DOHH2 (cell line): ENCODE measurements around the gene RAPGEF5.

Source experiments
- CTCF ChIP-seq: fragments of 200-600 bp; sonication (generic); IDR thresholded peaks from one replicate; pipeline ENCODE4 v1.5.1; 2014; ENCODE audit warnings: antibody characterized with exemption, mild to moderate bottlenecking, low read depth, low read length; ENCODE audit not compliant: poor library complexity, severe bottlenecking
- EZH2phosphoT487 ChIP-seq: fragments of 200-600 bp; sonication (generic); IDR thresholded peaks from 2 replicates; pipeline ENCODE4 v1.6.1; 2017; ENCODE audit warnings: borderline replicate concordance, mild to moderate bottlenecking, antibody characterized with exemption, low read length, moderate library complexity, mixed read lengths

GRCh38 chr7:22248111-22248809 is 108.7 kb downstream of the RAPGEF5 start:
- TF ChIP-seq CTCF (no peak), EZH2phosphoT487 (no peak)
